Esophagus muscularis mucosa (tissue), 3 donors: ENCODE measurements around the gene STMN3.

ENCODE experiments used
- CTCF ChIP-seq, 3 experiments: fragments of 200-600 bp in 2 of 3; fragments of 450-650 bp in 1 of 3; sonication (generic) in 2 of 3; IDR thresholded peaks; one replicate each; pipeline ENCODE4 v1.5.1; 2017 to 2019; ENCODE audit warnings: antibody characterized with exemption in 3 of 3, mild to moderate bottlenecking in 2 of 3, moderate library complexity in 1 of 3
- POLR2A ChIP-seq: fragments of 450-650 bp; IDR thresholded peaks from one replicate; pipeline ENCODE4 v1.6.1; 2017; ENCODE audit warnings: antibody characterized with exemption, moderate library complexity, mild to moderate bottlenecking, low read depth

- TF ChIP-seq POLR2A (peak; percentile 37), CTCF (IDR thresholded peaks at IDR 0.05) (no peak)
Measured at GRCh38 chr20:63626424-63627128, 26.6 kb downstream of the STMN3 start, which contains the start of gene GMEB2.
